Gastrocnemius medialis (tissue), 4 donors: Measurements from ENCODE around the gene OMP.

Experiments
- CTCF ChIP-seq, 5 experiments: fragments of 450-650 bp in 3 of 5; fragments of 200-600 bp in 2 of 5; sonication (generic) in 2 of 5; IDR thresholded peaks in 4 of 5; conservative IDR thresholded peaks in 1 of 5; 1 replicate in 4 of 5; 2 replicates in 1 of 5; pipeline ENCODE4 v1.5.1; 2016 to 2019; ENCODE audit warnings: antibody characterized with exemption in 5 of 5, mild to moderate bottlenecking in 3 of 5, moderate library complexity in 3 of 5
- POLR2A ChIP-seq, 2 donors: fragments of 450-650 bp; IDR thresholded peaks; one replicate each; pipeline ENCODE4 v1.6.1; 2017; ENCODE audit warnings: antibody characterized with exemption in 2 of 2, mild to moderate bottlenecking in 2 of 2, moderate library complexity in 2 of 2

DNA sequence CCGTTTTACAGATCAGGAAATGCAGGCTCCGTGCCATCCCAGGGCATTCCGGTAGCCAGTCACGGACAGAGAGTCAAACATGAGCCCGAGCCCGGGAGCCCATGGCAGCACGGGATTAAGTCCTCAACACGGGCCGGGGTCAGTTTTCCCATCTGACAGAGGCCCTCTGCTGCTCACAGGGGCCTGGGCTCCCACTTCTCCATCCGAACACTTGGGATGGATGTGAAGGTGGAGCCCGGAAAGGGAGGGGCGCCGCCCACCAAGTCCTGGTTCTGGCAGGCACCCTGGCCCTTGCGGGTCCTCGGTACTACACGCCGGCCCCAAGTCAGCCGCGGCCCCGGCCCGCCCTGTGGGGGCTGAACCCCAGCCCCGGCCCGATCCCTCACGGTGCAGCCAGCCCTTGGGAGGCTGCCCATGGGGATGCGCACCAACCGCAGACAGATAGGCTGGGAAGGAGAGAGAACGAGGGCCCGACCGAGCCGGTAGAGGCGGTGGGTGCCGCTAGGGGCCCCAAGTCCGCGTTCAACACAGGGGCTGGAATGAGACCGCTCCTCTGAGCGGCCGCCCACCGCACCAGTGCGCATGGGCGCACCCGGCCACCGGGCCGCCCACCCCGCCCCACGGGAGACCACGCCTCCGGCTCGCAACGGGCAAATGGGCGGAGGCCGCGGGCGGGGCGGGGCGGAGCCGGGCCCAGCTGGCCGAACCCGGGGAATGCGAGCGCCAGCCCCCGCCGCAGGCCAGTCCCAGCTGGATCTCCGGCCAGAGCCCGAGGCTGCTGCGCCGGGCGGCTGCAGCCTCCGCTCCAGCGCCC lies 36.2 kb upstream of the OMP start, which contains the start of gene CAPN5:
- TF ChIP-seq CTCF (IDR thresholded peaks at IDR 0.05 in 4 of 5, conservative IDR thresholded peaks at IDR 0.05 in 1 of 5) (peak in 4 of 5 experiments; percentile 29 to 38 (median 37)), POLR2A (IDR thresholded peaks at IDR 0.05) (peak; percentile 79 to 80)
